HUES64 (cell line): ENCODE data around the gene PTCD1.

ENCODE experiments used
- H3K27ac ChIP-seq: 2 replicates; pipeline ENCODE4 v1.7.0; 2013; ENCODE audit warnings: low read depth, low read length, inconsistent platforms
- H3K27me3 ChIP-seq: 2 replicates; pipeline ENCODE4 v1.6.1; 2013; ENCODE audit warnings: mild to moderate bottlenecking, low read length; ENCODE audit not compliant: insufficient read depth
- H3K36me3 ChIP-seq: 2 replicates; pipeline ENCODE4 v1.6.1; 2013; ENCODE audit warnings: mild to moderate bottlenecking, low read length; ENCODE audit not compliant: insufficient read depth
- H3K4me1 ChIP-seq: 2 replicates; pipeline ENCODE4 v1.6.1; 2013; ENCODE audit warnings: mild to moderate bottlenecking, low read length, moderate library complexity; ENCODE audit not compliant: insufficient read depth
- H3K4me3 ChIP-seq: 2 replicates; pipeline ENCODE4 v1.5.1; 2013; ENCODE audit warnings: mild to moderate bottlenecking, low read length, moderate library complexity
- H3K9ac ChIP-seq: 2 replicates; pipeline ENCODE4 v1.6.1; 2013; ENCODE audit warnings: mild to moderate bottlenecking, low read depth, low read length
- H3K9me3 ChIP-seq: 2 replicates; pipeline ENCODE4 v1.6.1; 2013; ENCODE audit warnings: low read depth, low read length; ENCODE audit not compliant: insufficient read depth
- WGBS: fragments of 150-250, 120-280 bp; methylation state at CpG from one replicate; pipeline ENCODE4 v1.1.7; 2013; ENCODE audit warnings: missing lambda C conversion rate; 5-methylcytosine and 5-hydroxymethylcytosine counted together

The PTCD1 gene

GRCh38 chr7:99460651-99461050, 22.1 kb upstream of the PTCD1 start:
- Histone ChIP-seq H3K27ac (no peak overlapping the region), H3K9ac (no peak overlapping the region), H3K36me3 (peaks cover 75% of the 10 kb centered on the region), H3K27me3 (no peaks in the 10 kb centered on the region), H3K4me3 (no peak overlapping the region), H3K4me1 (no peaks in the 10 kb centered on the region), H3K9me3 (no peaks in the 10 kb centered on the region)
- 97% methylated on average over 11 of the region's 11 CpGs for WGBS

GRCh38 chr7:99459087-99459486, 20.5 kb upstream of the PTCD1 start:
- H3K9me3 ChIP-seq, result no peaks in the 10 kb centered on the region

GRCh38 chr7:99457650-99458493, 19.3 kb upstream of the PTCD1 start:
- no peaks in the 10 kb centered on the region for H3K27me3 ChIP-seq
- H3K9ac ChIP-seq, result no peak overlapping the region
- H3K4me3 ChIP-seq, result no peak overlapping the region
- WGBS, result 93% methylated on average over 26 of the region's 26 CpGs
- H3K36me3 ChIP-seq, result peaks cover 89% of the 10 kb centered on the region
- no peak overlapping the region; the same call in 1 of the 2 replicates for H3K27ac ChIP-seq
- no peaks in the 10 kb centered on the region for H3K9me3 ChIP-seq
- no peaks in the 10 kb centered on the region for H3K4me1 ChIP-seq

More at GRCh38 chr7:99459087-99459486, 20.5 kb upstream of the PTCD1 start:
- no peaks in the 10 kb centered on the region for H3K27me3 ChIP-seq
- peaks cover 86% of the 10 kb centered on the region for H3K36me3 ChIP-seq
- no peaks in the 10 kb centered on the region for H3K4me1 ChIP-seq
- H3K4me3 ChIP-seq, result no peak overlapping the region
- 89% methylated on average over 8 of the region's 8 CpGs for WGBS
- no peak overlapping the region for H3K27ac ChIP-seq
- no peak overlapping the region for H3K9ac ChIP-seq

- H3K36me3 ChIP-seq, result peaks cover 93% of the 10 kb centered on the region
- H3K4me3 ChIP-seq, result no peak overlapping the region
- no peak overlapping the region for H3K9ac ChIP-seq
- WGBS, result 93% methylated on average over 6 of the region's 6 CpGs
- no peaks in the 10 kb centered on the region for H3K4me1 ChIP-seq
- H3K27ac ChIP-seq, result no peak overlapping the region
- H3K27me3 ChIP-seq, result no peaks in the 10 kb centered on the region
- H3K9me3 ChIP-seq, result no peaks in the 10 kb centered on the region
Observed at GRCh38 chr7:99457050-99457649, 18.6 kb upstream of the PTCD1 start.

- 94% methylated on average over 13 of the region's 13 CpGs for WGBS
- H3K36me3 ChIP-seq, result peaks cover 99% of the 10 kb centered on the region
- no peak overlapping the region for H3K9ac ChIP-seq
- no peaks in the 10 kb centered on the region for H3K4me1 ChIP-seq
- H3K27me3 ChIP-seq, result no peaks in the 10 kb centered on the region
- no peaks in the 10 kb centered on the region for H3K9me3 ChIP-seq
- H3K4me3 ChIP-seq, result no peak overlapping the region
- no peak overlapping the region for H3K27ac ChIP-seq
Observed at GRCh38 chr7:99456288-99456687, 17.7 kb upstream of the PTCD1 start.

- Histone ChIP-seq H3K4me1 (no peaks in the 10 kb centered on the region), H3K9me3 (no peaks in the 10 kb centered on the region), H3K4me3 (no peak overlapping the region), H3K27ac (no peak overlapping the region; the same call in 1 of the 2 replicates), H3K9ac (no peak overlapping the region), H3K36me3 (peaks cover 98% of the 10 kb centered on the region), H3K27me3 (no peaks in the 10 kb centered on the region)
- 96% methylated on average over 9 of the region's 9 CpGs for WGBS
Observed at GRCh38 chr7:99455874-99456273, 17.3 kb upstream of the PTCD1 start.

- H3K9ac ChIP-seq, result no peak overlapping the region
- H3K36me3 ChIP-seq, result peaks cover 98% of the 10 kb centered on the region
- no peaks in the 10 kb centered on the region for H3K4me1 ChIP-seq
- H3K9me3 ChIP-seq, result no peaks in the 10 kb centered on the region
- no peak overlapping the region for H3K27ac ChIP-seq
- WGBS, result 97% methylated on average over 11 of the region's 11 CpGs
- H3K27me3 ChIP-seq, result no peaks in the 10 kb centered on the region
- no peak overlapping the region for H3K4me3 ChIP-seq
Observed at GRCh38 chr7:99453105-99453504, 14.5 kb upstream of the PTCD1 start.

GRCh38 chr7:99452541-99452940, 13.9 kb upstream of the PTCD1 start:
- no peak overlapping the region for H3K27ac ChIP-seq
- no peak overlapping the region for H3K4me3 ChIP-seq
- no peaks in the 10 kb centered on the region for H3K27me3 ChIP-seq
- no peaks in the 10 kb centered on the region for H3K4me1 ChIP-seq
- H3K9ac ChIP-seq, result no peak overlapping the region; the same call in 1 of the 2 replicates
- 94% methylated on average over 13 of the region's 13 CpGs for WGBS
- no peaks in the 10 kb centered on the region for H3K9me3 ChIP-seq
- H3K36me3 ChIP-seq, result peaks cover 98% of the 10 kb centered on the region

GRCh38 chr7:99451936-99452335, 13.3 kb upstream of the PTCD1 start:
- H3K36me3 ChIP-seq, result peaks cover 99% of the 10 kb centered on the region
- H3K9ac ChIP-seq, result no peak overlapping the region; the same call in 1 of the 2 replicates
- 92% methylated on average over 8 of the region's 8 CpGs for WGBS
- H3K27ac ChIP-seq, result no peak overlapping the region
- H3K27me3 ChIP-seq, result no peaks in the 10 kb centered on the region
- H3K9me3 ChIP-seq, result no peaks in the 10 kb centered on the region
- H3K4me3 ChIP-seq, result no peak overlapping the region
- no peaks in the 10 kb centered on the region for H3K4me1 ChIP-seq

- Histone ChIP-seq H3K27ac (no peak overlapping the region), H3K9ac (no peak overlapping the region), H3K27me3 (no peaks in the 10 kb centered on the region), H3K36me3 (peaks cover 97% of the 10 kb centered on the region), H3K4me3 (no peak overlapping the region), H3K4me1 (no peaks in the 10 kb centered on the region), H3K9me3 (no peaks in the 10 kb centered on the region)
- WGBS, result 94% methylated on average over 5 of the region's 5 CpGs
Observed at GRCh38 chr7:99449326-99449725, 10.7 kb upstream of the PTCD1 start.

GRCh38 chr7:99448855-99449254, 10.3 kb upstream of the PTCD1 start:
- no peak overlapping the region for H3K4me3 ChIP-seq
- H3K9ac ChIP-seq, result no peak overlapping the region
- no peaks in the 10 kb centered on the region for H3K9me3 ChIP-seq
- no peaks in the 10 kb centered on the region for H3K27me3 ChIP-seq
- peaks cover 95% of the 10 kb centered on the region for H3K36me3 ChIP-seq
- H3K4me1 ChIP-seq, result no peaks in the 10 kb centered on the region
- 90% methylated on average over 10 of the region's 10 CpGs for WGBS
- H3K27ac ChIP-seq, result no peak overlapping the region
